CD4-positive, alpha-beta T cell treated with Interferon alpha-2 for 1 hour (primary cell): Measurements from ENCODE around the gene TGM3.

Experiments used
- DNase-seq, 2 donors: peaks; one replicate each; pipeline ENCODE4 v3.0.0-alpha.2; 2020 to 2022

The TGM3 gene, protein sequence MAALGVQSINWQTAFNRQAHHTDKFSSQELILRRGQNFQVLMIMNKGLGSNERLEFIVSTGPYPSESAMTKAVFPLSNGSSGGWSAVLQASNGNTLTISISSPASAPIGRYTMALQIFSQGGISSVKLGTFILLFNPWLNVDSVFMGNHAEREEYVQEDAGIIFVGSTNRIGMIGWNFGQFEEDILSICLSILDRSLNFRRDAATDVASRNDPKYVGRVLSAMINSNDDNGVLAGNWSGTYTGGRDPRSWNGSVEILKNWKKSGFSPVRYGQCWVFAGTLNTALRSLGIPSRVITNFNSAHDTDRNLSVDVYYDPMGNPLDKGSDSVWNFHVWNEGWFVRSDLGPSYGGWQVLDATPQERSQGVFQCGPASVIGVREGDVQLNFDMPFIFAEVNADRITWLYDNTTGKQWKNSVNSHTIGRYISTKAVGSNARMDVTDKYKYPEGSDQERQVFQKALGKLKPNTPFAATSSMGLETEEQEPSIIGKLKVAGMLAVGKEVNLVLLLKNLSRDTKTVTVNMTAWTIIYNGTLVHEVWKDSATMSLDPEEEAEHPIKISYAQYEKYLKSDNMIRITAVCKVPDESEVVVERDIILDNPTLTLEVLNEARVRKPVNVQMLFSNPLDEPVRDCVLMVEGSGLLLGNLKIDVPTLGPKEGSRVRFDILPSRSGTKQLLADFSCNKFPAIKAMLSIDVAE

DNA sequence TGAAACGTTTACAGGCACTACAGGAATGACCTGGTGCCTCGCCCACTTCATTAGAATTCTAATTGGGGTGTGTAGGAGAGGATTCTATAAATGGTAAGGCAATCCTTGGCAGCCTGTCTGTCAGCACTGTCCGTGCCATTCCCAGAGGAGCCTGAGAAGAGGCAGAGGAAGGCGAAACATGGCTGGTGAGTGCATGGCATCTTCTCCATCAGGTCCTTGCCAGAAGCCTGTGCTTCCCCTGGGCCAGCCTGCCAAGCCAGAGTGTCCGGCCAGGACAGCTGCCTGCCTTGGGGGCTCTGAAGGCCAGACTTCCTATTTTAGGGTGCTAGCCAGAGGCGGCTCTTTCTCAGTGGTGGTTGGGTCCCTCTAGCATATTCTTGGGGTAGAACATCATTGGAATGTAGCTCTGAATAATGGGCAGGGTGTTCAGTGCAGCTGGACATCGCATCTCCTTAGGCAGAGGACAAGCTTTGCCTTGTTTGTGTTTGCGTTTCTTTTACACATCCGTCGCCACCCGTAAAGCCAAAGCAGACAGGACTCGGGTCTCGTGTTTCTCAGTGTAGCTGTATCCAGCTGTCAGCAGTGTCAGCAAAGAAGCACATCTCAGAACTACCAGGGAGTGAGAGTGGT, at the start of gene TGM3:
Gene TGM3, plus strand, starts transcription at position 116 of the 630 bp plus-strand sequence. Its CDS starts 63 bp downstream, at position 179.
- DNase-seq, result no peak

DNA sequence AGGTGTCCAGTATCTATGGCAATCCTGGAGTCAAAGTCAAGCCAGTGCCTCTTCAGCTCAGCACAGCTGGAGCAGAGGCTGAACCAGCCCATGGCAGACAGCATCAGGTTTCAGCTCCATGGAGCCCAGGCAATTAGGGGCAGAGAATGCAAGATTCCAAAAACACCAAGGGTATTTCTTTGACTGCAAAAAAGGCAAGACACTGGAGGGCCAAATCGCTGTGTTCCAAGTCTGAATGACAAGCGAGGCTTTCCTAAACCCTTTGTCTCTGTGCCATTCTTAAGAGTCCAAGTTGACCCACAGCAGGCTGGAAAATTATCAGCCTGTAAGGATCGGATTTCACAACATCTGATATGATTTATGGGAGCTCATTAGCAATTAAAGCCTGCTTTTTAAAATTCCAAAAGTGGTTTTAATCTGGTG, 49.7 kb upstream of the TGM3 start:
- DNase-seq, result no peak

DNA sequence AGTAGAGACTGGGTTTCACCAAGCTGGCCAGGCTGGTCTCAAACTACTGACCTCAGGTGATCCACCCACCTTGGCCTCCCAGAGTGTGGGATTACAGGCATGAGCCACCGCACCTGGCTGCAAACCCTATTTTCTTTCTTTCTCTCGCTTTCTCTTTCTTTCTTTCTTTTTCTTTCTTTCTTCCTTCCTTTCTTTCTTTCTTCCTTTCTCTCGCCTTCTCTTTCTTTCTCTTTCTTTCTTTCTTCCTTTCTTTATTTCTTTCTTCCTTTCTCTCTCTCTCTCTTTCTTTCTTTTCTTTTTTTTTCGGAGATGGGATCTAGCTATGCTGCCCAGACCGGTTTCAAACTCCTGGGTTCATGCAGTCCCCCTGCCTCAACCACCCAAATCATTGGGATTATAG, 47.0 kb upstream of the TGM3 start:
- DNase-seq, result no peak

DNA sequence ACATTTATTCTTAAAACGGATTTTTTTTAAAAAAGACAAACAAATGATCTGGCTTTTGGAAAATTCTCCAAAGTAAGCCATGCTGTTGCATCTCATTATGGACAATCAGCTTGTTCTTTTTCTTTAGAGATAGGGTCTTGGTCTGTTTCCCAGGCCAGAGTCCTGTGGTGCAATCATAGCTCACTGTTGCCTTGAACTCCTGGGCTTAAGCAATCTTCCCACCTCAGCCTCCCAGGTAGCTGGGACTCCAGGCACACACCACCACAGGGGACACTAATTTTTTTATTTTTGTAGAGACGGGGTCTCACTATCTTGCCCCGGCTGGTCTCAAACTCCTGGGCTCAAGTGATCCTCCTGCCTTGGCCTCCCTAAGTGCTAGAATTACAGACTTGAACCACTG, 45.9 kb upstream of the TGM3 start:
- no peak for DNase-seq

DNA sequence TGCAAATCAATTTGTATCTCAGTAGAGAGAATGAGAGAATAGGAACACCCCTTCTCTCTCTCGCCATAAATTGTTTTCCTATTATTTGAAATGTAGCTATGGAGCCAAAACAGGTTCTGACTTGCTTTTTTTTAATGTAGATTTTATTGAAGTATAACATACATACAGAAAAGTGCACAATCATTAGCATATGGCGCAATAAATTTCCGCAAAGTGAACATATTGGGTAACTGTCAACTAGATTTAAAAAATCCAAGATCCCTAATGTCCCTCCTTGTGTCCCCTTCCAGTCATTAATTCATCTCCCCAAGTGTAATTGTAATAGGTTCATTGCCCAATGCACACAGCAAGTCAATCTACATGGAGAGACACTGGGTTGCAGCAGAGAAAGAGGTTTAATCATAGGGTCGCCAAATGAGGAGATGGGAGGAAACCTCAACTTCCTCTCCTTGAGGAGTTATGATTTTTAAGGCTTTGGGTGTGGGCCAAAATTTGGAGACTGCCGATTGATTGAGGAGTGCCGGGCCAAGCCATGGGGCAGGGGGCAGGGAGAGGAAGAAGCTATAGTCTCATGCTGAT, 43.3 kb upstream of the TGM3 start:
- no peak for DNase-seq

DNA sequence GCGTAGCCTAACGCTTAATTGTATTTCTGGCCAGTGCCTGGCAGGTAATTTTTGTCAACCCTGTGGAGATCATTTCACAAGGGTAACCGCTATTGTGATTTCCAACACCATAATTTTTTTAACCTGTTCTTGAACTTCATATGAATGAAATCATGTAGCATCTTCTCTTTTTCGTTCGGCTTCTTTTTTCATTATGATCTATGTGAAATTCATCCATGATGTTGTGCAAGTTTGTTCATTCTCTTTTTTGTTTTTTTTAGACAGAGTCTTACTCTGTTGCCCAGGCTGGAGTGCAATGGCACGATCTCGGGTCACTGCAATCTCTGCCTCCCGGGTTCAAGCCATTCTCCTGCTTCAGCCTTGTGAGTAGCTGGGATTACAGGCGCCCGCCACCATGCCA, 42.5 kb upstream of the TGM3 start:
- no peak for DNase-seq

DNA sequence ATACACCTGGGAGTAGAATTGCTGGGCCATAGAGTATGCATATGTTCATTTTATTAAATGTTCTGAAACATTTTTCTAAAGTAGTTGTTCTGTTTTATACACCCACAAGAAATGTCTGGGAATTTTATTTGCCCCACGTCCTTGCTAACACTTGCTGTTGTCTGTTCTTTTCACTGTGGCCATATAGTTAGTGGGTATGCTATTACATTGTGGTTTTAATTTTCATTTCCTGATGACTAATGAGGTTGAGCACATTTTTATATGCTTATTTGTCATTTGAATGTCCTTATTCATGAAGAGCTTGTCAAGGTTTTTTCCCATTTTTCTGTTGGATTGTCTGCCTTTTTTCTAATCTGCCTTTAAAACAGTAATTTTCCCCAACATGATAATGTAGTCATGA, 41.5 kb upstream of the TGM3 start:
- no peak for DNase-seq

DNA sequence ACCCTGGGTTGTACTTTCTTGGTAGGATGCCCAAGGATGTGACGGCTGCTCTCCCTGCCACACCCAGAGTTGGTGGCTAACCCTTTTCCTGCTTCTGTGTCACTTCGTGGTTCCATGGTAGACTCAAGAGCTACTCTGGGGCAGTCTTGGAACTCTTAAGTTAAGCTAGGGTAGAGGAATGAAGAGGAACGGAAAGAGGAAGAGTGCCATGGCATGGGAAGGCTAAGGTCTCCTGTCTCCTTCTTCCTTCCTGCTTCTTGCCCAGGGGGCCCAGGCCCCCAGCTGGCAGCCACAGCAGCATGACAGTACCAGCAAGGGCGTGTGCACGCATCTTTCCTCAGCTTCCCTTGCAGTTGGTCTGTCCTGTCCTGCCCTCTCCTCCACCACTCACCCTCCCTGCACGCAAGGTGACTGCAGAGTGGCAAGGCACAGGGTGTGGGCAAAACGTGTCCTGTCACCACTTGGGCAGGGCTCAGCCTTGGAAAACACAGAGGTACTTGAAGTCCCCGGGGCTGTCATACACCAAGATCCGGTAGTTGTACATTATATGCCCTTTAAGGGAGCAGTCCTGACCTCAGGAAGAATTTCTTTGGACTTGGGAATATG, 39.8 kb upstream of the TGM3 start:
- no peak for DNase-seq

DNA sequence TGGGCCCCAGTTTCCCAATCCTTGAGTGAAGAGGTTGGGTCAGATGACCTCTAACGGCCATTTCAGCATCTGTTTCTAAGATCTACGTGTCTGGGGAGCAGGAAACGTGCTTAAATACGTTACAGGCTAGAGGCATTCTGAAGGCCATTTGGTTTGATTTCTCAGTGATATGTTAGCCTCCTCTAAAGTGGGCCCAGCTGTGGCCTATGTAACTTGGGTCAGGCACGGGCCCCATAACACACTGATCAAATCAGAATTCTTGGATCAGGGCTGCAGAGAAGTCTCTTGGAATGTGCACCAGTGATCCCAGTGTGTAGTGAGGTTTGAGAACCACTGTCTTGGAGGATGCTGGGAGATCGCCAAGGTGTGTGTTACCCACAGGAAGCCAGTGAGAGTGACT, 36.1 kb upstream of the TGM3 start:
- no peak for DNase-seq

DNA sequence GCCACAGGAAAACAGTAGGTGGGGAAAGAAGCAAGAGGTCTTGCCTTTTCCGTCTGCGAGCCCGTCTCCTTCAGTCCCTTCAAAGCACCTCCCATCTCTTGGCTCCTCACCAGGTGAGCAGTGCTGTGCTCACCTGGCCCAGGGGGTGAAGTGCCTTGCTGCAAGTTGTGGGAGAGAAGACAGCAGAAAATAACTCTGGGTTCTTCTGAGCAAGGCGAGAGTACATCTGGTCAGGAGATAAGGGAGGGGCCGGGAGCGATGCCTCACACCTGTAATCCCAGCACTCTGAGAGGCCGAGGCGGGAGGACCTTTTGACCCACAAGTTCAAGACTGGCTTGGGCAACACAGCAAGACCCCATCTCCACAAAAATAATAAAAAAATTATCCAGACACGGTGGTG, 35.6 kb upstream of the TGM3 start:
- no peak for DNase-seq

DNA sequence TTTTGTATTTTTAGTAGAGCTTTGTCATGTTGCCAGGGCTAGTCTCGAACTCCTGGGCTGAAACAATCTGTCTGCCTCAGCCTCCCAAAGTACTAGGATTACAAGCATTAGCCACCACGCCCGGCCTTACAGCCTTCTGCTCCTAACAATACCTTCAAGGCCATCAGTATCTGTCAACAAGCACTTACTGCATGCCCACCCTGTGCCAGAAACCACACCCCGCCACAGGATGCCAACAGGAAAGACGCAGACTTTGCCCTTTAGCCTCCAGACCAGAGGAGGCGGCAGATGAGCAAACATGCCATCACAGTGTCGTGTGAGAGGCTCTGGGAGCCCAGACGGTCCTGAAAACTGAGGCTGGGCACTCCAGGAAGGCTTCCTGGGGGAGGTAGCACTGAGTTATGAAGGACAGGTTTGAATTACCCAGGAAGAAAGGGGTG, 34.7 kb upstream of the TGM3 start:
- no peak for DNase-seq

DNA sequence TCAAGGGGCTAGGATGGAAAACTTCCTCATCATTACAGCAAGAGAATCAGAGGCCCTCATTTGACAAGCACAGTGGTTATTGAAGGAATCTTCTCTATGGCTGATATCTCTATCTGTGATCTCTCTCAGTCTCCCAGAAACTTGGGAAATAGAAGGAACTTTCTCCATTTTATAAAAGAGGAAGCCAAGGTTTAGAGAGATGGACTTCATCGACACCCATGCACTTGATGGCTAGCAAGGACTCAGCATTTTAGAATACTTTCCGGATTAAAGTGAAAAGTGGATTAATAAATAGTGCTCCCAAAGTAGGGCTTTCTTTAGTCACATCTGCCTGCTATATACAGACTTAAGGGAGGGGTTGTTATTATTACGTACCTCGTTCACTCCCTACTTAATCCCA, 34.2 kb upstream of the TGM3 start:
- DNase-seq, result no peak

DNA sequence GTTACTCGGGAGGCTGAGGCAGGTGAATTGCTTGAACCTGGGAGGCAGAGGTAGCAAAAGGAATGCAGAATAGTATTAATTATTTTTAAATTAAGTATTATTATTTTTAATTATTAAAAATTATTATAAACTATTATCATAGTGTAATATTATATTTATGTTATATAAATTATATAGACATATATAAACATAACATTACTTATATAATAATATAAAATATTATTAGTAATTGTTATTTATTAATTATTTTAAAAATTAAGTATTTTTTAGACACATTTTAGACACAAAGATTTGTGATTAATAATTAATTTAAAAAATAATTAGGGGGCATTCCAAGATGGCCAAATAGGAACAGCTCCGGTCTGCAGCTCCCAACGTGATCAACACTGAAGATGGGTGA, 31.7 kb upstream of the TGM3 start:
- no peak for DNase-seq

DNA sequence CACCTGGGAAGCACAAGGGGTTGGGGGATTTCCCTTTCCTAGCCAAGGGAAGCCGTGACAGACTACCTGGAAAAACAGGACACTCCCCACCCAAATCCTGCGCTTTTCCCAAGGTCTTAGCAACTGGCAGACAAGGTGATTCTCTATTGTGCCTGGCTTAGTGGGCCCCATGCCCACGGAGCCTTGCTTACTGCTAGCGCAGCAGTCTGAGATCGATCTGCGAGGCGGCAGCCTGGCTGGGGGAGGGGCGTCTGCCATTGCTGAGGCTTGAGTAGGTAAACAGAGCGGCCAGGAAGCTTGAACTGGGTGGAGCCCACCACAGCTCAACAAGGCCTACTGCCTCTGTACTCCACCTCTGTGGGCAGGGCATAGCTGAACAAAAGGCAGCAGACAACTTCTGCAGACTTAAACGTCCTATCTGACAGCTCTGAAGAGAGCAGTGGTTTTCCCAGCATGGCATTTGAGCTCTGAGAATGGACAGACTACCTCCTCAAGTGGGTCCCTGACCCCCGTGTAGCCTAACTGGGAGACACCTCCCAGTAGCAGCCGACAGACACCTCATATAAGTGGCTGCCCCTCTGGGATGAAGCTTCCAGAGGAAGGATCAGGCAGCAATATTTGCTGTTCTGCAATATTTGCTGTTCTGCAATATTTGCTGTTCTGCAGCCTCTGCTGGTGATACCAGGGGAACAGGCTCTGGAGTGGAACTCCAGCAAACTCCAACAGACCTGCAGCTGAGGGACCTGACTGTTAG, 31.0 kb upstream of the TGM3 start:
- DNase-seq, result peak in 1 of 2 donors; percentile 4

DNA sequence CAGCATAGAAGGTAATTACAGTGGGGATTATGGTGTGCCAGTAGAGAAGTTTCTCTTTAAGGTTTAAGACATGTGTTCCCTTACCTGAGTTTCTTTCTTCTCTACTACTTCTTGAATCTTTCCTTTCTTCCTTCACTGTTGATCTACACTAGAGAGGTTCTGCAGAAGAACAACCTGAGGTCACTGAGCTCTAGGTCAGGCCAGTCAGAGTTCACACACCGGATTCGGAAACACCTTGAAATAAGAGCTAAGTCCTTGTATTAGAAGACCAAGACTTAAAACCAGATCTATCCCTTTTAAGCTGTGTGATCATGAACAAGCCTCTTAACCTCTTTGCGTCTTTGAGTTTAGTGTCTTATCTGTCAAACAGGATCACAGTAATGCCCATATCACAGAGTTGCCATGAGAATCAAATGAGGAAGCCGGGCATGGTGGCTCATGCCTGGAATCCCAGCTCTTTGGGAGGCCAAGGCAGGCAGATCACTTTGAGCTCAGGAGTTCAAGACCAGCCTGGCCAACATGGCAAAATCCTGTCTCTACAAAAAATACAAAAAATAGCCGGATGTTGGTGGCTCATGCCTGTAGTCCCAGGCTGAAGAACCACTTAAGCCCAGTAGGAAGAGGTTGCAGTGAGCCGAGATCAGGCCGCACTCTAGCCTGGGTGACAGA, 22.0 kb upstream of the TGM3 start:
- DNase-seq, result no peak

DNA sequence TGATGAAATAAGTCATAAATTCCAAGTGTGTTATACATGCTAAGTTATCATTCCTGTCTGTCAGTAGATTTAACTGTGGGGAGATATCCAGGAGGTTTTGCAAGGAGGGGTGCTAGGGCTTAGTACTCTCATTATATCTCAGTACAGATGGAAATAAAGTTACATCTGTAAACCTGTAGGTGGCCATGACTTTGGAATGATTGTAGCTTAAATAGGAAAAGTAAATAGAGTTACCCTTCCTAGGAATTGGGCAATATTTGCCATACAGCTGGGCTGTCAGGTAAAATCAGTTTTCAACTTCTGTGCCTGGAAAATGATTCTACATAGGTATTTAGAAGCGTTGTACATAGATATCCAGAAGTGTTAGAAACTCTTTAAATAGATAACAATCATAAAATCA, 19.8 kb upstream of the TGM3 start:
- DNase-seq, result no peak

DNA sequence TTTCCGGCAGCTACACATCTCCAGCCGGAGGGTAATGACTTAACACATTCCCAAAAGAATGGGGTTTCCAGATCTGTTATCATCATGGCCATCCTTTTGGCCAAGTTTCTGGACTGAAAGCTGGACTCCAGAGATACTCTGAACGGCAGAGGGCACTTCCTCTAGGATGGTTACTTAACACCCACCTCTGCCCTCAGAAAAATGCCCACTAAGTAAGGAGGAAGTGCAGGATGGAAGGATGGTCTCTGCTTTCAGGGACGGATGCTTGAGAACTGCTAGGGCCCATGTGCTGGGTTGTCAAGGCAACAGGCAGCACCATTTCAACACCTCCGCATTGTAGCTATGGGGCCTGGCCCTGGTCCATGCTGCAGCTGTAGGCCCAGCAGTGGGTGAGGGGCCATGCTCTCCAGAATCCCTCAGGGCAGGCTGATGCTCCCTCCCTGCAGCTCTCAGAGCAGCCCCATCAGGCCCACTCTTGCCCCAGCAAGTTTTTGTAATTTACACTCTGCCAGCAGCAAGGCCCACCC, 16.5 kb upstream of the TGM3 start:
- DNase-seq, result no peak

DNA sequence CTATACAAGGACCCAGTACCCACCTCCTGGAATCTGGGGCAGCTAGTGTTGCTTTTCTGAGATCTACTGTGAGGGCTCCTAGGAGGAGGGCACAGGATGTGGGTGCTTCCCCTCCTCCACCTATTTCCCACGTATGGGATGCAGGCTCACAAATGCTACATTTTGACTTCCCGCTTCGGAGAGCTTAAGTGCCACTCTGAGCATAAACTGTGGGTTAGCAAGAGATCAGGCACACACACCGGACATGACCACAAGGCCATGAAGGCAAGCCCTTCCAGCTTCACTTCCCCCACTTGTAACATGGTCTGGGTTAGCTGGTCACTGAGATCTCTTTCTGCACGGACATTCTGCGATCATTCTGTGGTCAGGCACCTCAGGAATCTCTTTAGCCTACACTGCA, 15.7 kb upstream of the TGM3 start:
- DNase-seq, result peak in 1 of 2 donors; percentile 7

DNA sequence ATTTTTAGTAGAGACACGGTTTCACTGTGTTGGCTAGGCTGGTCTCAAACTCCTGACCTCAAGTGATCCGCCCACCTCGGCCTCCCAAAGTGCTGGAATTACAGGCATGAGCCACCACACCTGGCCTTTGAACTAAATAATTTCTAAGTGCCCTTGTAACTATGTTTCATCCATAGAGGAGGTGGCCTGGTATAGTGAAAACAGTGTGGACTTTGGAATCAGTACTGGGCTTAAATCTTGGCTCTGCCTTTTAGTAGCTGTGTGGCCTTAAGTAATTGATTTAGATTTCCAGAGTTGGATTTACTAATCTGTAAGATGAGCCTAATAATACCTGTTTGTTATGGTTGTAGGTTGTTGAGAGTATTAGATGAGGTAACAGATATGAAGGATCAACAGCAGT, 14.2 kb upstream of the TGM3 start:
- no peak for DNase-seq

DNA sequence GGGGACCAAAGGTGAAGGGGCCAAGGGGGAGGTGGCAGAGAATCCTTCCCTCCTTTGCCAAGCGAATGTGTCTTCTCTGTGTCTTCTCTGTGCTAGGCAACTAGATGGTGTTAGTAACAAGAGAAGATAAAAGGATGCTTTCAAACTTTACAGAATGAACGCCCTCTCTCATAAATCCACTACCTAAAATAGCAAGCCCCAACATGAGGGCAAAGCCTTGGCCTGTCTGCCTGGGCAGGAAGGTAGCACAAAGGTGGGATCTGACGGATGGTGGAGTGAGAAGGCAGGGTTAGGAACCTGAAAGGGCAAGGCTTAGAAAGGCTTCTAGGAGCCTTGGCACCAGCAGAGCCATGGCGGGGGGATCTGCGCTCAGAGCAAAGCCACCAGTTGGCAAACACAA, 13.6 kb upstream of the TGM3 start:
- no peak for DNase-seq

DNA sequence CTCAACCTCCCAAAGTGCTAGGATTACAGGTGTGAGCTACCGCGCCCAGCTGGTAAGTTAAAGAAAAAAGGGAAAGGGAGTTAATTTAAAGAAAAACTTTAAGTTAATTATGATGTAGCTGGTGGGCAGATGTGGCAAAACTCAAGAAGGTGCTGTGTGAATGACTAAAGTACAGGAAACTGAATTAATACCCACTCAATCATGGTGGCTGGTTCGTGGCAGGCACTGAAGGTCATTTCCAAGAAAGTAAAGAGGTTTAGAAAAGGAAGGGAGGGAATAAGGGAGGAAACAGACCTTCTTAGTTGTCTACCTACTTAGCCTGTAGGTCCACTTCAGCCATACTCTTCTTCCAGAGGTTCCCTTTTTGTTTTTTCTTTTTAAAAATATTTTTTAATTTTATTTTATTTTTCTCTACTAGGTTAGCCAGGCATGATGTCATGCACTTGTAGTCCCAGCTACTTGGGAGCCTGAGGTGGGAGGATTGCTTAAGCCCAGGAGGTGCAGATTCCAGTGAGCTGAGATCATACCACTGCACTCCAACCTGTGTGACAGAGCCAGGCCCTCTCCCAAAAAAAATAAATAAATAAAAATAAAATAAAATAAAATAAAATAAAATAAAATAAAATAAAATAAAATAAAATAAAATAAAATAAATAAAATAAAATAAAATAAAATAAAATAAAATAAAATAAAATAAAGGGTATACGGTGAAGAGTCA, 11.9 kb upstream of the TGM3 start:
- no peak for DNase-seq
